GM19239 (cell line): ENCODE data around the gene BMP7.

Source experiments
- DNase-seq: peaks from one replicate; pipeline ENCODE4 v3.0.0; 2011; ENCODE audit warnings: low spot score; ENCODE audit not compliant: insufficient read length
- FAIRE-seq: peaks from 2 replicates; lab custom pipeline; 2011; peaks lifted over from hg19 to GRCh38; lab: Jason Lieb, UNC

Gene BMP7

DNA sequence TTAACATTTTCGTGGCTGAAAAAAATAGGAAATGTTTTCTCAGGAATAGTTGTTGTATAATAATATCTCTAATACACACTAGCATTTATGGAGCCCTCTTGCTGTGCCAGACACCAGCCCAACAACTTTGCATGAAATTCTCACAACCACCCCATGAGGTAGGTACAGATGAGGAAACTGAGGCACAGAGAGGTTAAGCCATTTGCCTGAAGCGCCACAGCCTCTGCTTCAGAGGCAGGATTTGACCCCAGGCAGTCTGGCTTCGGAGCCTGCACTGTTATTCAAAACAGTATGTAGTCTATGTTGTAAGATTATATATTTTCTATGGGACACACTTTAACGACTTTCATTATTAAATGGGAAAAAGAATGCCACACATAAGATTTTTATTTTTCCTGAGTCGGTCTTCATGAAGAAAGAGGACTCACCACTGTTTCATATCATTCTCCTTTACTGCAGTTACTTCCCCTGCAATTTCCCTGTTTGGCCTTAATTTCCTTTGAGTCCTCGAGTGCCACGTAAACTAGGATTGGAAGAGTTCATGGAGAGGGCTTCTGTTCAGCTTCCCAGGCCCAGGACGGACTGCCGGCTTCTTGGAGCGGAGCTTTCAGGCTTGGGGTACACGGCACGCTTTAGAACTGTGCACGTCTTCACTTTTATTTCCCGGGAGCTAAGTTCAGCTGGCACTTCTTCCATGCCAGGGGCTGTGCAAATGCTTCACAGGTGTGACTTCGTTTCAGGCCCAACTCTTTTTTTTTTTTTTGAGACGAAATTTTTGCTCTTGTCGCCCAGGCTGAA is 128.0 kb downstream of the BMP7 start:
- FAIRE-seq (no peak), DNase-seq (no peak)

DNA sequence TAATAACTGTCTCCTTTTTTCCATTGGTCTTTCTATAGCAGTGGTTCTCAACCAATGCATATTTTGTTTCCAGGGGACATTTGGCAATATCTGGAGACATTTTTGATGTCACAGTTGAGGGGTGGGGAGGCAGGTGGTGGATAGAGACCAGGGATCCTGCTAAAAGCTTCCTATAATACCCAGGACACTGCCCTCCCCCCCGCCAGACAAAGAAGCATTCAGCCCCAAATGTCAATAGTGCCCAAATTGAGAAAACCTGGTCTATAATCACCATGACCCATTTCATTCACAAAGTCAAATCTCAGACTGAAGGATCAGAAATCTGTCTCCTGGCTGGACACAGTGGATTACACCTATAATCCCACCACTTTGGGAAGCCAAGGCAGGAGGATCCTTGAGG is 128.8 kb downstream of the BMP7 start:
- FAIRE-seq (no peak), DNase-seq (no peak)

DNA sequence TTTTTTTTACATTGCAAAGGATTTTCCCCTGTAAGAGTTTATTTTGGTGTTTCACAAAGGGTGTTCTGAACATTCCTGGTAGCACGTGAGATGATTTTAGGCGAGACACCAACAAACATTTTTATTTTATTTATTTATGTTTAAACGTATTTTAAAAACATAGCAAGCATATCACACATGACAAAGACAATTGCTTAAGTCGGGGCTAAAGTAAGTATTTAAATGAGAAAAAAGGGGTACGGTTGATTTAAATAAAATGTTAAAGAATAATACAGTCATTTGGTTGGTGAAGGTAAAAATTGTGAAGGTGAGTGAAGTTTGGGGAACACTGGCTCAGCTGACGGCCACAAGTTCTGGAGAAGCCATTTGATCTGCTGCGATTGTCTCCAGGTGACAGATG is 129.7 kb downstream of the BMP7 start:
- FAIRE-seq (no peak), DNase-seq (no peak)

DNA sequence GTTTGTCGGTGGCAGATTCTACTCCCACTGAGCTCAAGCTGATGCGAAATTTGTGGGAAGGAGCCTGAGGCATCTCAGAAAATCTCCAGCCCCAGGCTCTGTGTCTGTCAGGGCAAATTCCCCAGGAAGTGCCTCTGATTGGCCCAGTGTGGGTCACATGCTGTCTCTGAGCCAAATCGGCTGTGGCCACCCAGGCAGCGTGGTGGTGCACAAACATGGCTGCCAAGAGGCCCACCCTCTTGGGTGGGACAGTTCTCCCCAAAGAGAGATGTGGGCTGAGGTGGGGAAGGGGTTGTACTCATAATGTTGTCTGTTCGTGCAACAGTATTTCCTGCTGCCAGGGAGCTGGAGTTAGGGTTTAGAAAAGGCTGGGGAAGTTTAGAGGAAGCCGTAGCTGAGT is 130.6 kb downstream of the BMP7 start:
- FAIRE-seq: no peak
- no peak for DNase-seq

GRCh38 chr20:57134804-57135203 is 131.6 kb downstream of the BMP7 start:
- DNase-seq (no peak), FAIRE-seq (no peak)

- DNase-seq (no peak), FAIRE-seq (no peak)
These were observed 132.4 kb downstream of the BMP7 start for GRCh38 chr20:57133926-57134650.

DNA sequence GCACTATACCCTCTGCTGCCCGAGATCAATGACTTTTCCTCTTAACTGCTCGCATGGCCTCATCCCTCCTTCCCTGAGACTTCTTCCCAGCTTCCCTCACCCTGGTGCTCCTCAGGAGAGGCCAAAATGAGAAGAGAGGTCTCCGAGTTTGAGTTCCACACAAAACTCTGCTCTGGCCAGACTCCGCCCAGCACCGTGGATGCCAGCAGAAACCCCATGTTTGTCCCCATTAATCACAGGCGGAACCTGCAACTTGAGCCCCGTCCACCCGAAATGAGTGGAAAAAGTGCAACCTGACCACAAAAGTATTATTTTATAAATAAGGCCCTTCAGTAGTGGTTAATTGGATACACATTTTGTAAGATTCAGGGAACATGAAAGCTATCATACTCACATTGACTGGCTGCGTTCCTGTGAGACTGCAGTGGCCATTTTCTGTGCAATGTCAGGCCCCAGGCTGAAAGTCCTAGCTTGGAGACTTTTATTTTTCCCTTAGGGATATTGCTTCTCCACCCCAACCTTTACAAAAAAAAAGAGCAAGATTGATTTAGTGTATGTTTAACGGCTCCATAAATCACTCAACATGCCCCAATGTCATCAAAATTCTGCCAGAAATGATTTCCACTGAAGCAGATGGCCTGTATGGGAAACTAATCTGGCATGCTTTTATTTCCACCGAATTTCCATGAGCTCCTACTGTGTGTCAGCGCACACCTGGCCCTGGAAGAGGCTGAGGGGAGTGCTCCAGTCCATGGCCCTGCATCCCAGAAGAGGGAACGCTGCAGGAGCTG is 134.6 kb downstream of the BMP7 start:
- FAIRE-seq (no peak), DNase-seq (no peak)

GRCh38 chr20:57131077-57131476 is 135.4 kb downstream of the BMP7 start:
- FAIRE-seq: no peak
- no peak for DNase-seq

GRCh38 chr20:57130160-57130772 is 136.2 kb downstream of the BMP7 start:
- FAIRE-seq: no peak
- DNase-seq: no peak

DNA sequence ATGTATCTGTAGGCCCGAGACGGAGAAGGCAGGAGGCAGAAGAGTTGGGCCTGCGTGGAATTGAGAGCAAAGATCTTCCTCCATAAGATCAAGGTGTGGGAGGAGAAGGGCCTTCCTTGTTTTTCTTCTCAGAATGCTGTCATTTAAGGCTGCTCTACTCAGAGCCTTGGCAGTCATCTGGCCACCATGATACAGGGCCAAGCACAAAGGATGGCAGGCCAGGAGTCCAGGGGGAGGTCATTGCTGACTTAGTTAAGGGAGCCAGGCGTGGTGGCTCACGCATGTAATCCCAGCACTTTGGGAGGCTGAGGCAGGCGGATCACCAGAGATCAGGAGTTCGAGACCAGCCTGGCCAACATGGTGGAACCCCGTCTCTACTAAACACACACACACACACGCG is 137.1 kb downstream of the BMP7 start:
- FAIRE-seq (no peak), DNase-seq (no peak)

- DNase-seq: no peak
- FAIRE-seq: no peak
These were observed 138.2 kb downstream of the BMP7 start for GRCh38 chr20:57128044-57128757.

GRCh38 chr20:57126481-57127092 is 139.9 kb downstream of the BMP7 start:
- FAIRE-seq (no peak), DNase-seq (no peak)

- FAIRE-seq (no peak), DNase-seq (no peak)
These were observed 141.5 kb downstream of the BMP7 start for GRCh38 chr20:57124800-57125517.

DNA sequence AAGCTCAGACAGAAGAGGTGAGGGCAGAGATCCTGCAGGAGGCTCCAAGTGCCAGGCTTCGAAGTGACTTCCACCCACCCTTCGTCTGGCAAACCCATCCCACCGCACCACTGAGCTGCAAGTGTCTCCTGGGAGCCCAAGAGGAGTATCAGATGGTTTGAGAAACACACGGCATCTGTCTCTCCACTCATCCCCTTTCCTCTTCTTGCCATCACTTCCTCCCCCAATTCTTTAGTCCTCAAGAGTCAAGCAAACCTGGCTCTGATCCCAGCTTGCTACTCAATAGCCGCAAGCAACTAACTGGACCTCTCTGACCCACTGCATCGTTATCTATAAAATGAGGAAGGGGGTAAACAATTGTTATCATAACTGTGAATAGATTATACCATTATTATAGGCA is 142.1 kb downstream of the BMP7 start:
- no peak for FAIRE-seq
- no peak for DNase-seq

DNA sequence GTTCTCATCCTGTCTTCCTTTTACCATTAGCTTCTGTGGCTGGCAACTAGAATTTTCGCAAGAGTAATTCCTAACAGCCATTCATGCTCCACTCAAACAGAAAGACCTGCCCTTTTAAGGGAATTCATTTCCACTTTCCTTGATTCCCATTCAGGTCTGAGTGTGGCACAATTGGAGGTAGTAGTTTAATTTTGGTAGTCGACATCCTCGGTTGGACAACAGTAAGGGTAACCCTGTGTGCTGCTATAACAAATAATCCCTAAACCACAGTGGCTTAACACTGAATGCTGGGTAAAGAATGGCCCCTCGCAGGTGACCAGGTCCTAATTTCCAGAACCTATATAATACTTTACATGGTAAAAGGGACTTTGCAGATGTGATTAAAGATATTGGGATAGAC is 142.9 kb downstream of the BMP7 start:
- no peak for FAIRE-seq
- DNase-seq: no peak

GRCh38 chr20:57122536-57123489 is 143.6 kb downstream of the BMP7 start:
- no peak for FAIRE-seq
- no peak for DNase-seq

- no peak for DNase-seq
- no peak for FAIRE-seq
These were observed 147.5 kb downstream of the BMP7 start for GRCh38 chr20:57118964-57119363.
